CD14-positive monocyte (primary cell): ENCODE measurements around the gene AMDHD2. TPM values are rescaled to one million over a fixed set of nuclear protein-coding genes. Genes with fewer than 3 reads are reported as not detected.
"Not testable (repeated sequence)": the region's sequence is repeated elsewhere in the genome, so short reads cannot be mapped to it uniquely, and the experiment has no call there.

Experiments
- DNase-seq, 3 donors: peaks; one replicate each; pipeline ENCODE4 v3.0.0-alpha.2; 2011 to 2022
- H2AFZ ChIP-seq: 2 replicates; pipeline ENCODE4 v1.6.0; 2012; ENCODE audit warnings: mild to moderate bottlenecking, low read depth, low read length, inconsistent platforms; ENCODE audit not compliant: insufficient read depth, poor library complexity, severe bottlenecking
- H3K27ac ChIP-seq, 2 donors: 1 replicate in 1 of 2; 2 replicates in 1 of 2; pipeline ENCODE4 v1.5.1; 2012 to 2013; ENCODE audit warnings: low read length in 2 of 2, control low read depth in 1 of 2, inconsistent platforms in 1 of 2, low read depth in 1 of 2, mild to moderate bottlenecking in 1 of 2
- H3K27me3 ChIP-seq, 2 donors: one replicate each; pipeline versions ENCODE4 v1.6.0 to v1.6.1; 2011 to 2013; ENCODE audit warnings: low read length in 2 of 2; ENCODE audit not compliant: control insufficient read depth in 2 of 2, insufficient read depth in 2 of 2
- H3K36me3 ChIP-seq, 2 donors: replicated peaks in 1 of 2; 1 replicate in 1 of 2; 2 replicates in 1 of 2; pipeline versions ENCODE4 v1.5.1 to v1.6.1; 2012 to 2013; ENCODE audit warnings: low read length in 2 of 2, control low read depth in 1 of 2, inconsistent platforms in 1 of 2, mild to moderate bottlenecking in 1 of 2; ENCODE audit not compliant: insufficient read depth in 2 of 2, control insufficient read depth in 1 of 2
- H3K4me1 ChIP-seq, 2 donors: 1 replicate in 1 of 2; 2 replicates in 1 of 2; pipeline versions ENCODE4 v1.5.1 to v1.6.1; 2012 to 2013; ENCODE audit warnings: low read length in 2 of 2, control low read depth in 1 of 2, inconsistent platforms in 1 of 2, mild to moderate bottlenecking in 1 of 2, moderate library complexity in 1 of 2; ENCODE audit not compliant: insufficient read depth in 2 of 2, control insufficient read depth in 1 of 2
- H3K4me2 ChIP-seq: replicated peaks from 2 replicates; pipeline ENCODE3; 2012; ENCODE audit warnings: low read length, moderate library complexity, mild to moderate bottlenecking; ENCODE audit not compliant: poor library complexity, severe bottlenecking; ENCODE audit errors: extremely low read depth
- H3K4me3 ChIP-seq, 3 experiments: fragments of 200-600 bp in 1 of 3; sonication (generic) in 1 of 3; replicated peaks in 1 of 3; 1 replicate in 2 of 3; 2 replicates in 1 of 3; pipeline ENCODE4 v1.5.1; 2011 to 2013; ENCODE audit warnings: low read length in 3 of 3, mild to moderate bottlenecking in 3 of 3, control low read depth in 2 of 3, low read depth in 2 of 3, inconsistent platforms in 1 of 3, moderate library complexity in 1 of 3
- H3K79me2 ChIP-seq: 2 replicates; pipeline ENCODE4 v1.6.0; 2012; ENCODE audit warnings: mild to moderate bottlenecking, control low read depth, inconsistent platforms, low read length, moderate library complexity; ENCODE audit not compliant: insufficient read depth
- H3K9ac ChIP-seq: 2 replicates; pipeline ENCODE4 v1.6.0; 2017; ENCODE audit warnings: low read length, mild to moderate bottlenecking; ENCODE audit not compliant: insufficient read depth, poor library complexity, severe bottlenecking
- H3K9me3 ChIP-seq, 2 donors: replicated peaks in 1 of 2; 1 replicate in 1 of 2; 2 replicates in 1 of 2; pipeline versions ENCODE4 v1.5.1 to v1.6.1; 2012 to 2013; ENCODE audit warnings: low read length in 2 of 2, control low read depth in 1 of 2; ENCODE audit not compliant: control insufficient read depth in 1 of 2, insufficient read depth in 1 of 2
- H4K20me1 ChIP-seq: 2 replicates; pipeline ENCODE4 v1.6.0; 2012; ENCODE audit warnings: mild to moderate bottlenecking, low read length, control low read depth, moderate library complexity; ENCODE audit not compliant: insufficient read depth
- H3K27ac Mint-ChIP-seq, 7 donors: one replicate each; pipeline ENCODE4 v1.8.0; 2020; ENCODE audit warnings: mild to moderate bottlenecking in 7 of 7, mixed read lengths in 7 of 7, moderate library complexity in 6 of 7, inconsistent platforms in 2 of 7
- H3K27me3 Mint-ChIP-seq, 3 donors: one replicate each; pipeline ENCODE4 v1.8.0; 2021 to 2022; ENCODE audit warnings: low read depth in 3 of 3, mild to moderate bottlenecking in 3 of 3, mixed read lengths in 3 of 3, moderate library complexity in 3 of 3, inconsistent platforms in 1 of 3
- H3K36me3 Mint-ChIP-seq, 2 donors: one replicate each; pipeline ENCODE4 v1.8.0; 2020; ENCODE audit warnings: mixed read lengths in 2 of 2, inconsistent platforms in 1 of 2, mild to moderate bottlenecking in 1 of 2
- H3K4me1 Mint-ChIP-seq: one replicate; pipeline ENCODE4 v1.8.0; 2020; ENCODE audit warnings: mild to moderate bottlenecking, mixed read lengths
- H3K4me3 Mint-ChIP-seq, 2 donors: one replicate each; pipeline ENCODE4 v1.8.0; 2020; ENCODE audit warnings: mild to moderate bottlenecking in 2 of 2, mixed read lengths in 2 of 2, moderate library complexity in 1 of 2
- H3K9me3 Mint-ChIP-seq, 7 donors: one replicate each; pipeline ENCODE4 v1.8.0; 2020 to 2022; ENCODE audit warnings: mixed read lengths in 7 of 7, mild to moderate bottlenecking in 6 of 7, moderate library complexity in 6 of 7, inconsistent platforms in 2 of 7
- CTCF ChIP-seq: fragments of 200-600 bp; IDR thresholded peaks from one replicate; pipeline ENCODE4 v1.8.0; 2022; ENCODE audit warnings: antibody characterized with exemption, mild to moderate bottlenecking
- WGBS: methylation state at CpG from one replicate; pipeline ENCODE4 v1.1.5; 2013; ENCODE audit warnings: missing lambda C conversion rate; ENCODE audit not compliant: insufficient coverage; 5-methylcytosine and 5-hydroxymethylcytosine counted together
- intact Hi-C, 2 donors: fragments of 100-400 bp; cut with micrococcal nuclease; formaldehyde crosslinking; loops; one replicate each; pipeline versions ENCODE4 v1.15.0 to v1.15.1; 2023
- polyA plus RNA-seq, 3 donors: library from polyadenylated mRNA; depleted of rRNA in 1 of 3; unstranded in 2 of 3; stranded (reverse) in 1 of 3; fragments of 300-500 nt in 2 of 3; fragments of >200 nt in 1 of 3; fragmentation: Illumina TruSeq in 2 of 3; gene quantifications; 1 replicate in 2 of 3; 2 replicates in 1 of 3; pipeline ENCODE4 v1.2.3, GENCODE V29; 2012 to 2021

AMDHD2 gene
- polyA plus RNA-seq, 3 donors: 6.9 to 57.8 (median 8.4) TPM

GRCh38 chr16:2478279-2478678, 41.9 kb upstream of the AMDHD2 start:
- peak overlapping the region in 1 of 7 donors; percentile 24 for H3K27ac Mint-ChIP-seq
- no peak overlapping the region for H2AFZ ChIP-seq
- no peak overlapping the region for H3K4me3 Mint-ChIP-seq
- H3K36me3 Mint-ChIP-seq: peaks cover 9 to 41% of the 10 kb centered on the region in 2 donors
- peaks cover under 1 to 2% of the 10 kb centered on the region in 2 donors for H3K27me3 ChIP-seq
- H3K27me3 Mint-ChIP-seq: peaks cover 3 to 4% (median 3%) of the 10 kb centered on the region in 3 donors
- H3K4me3 ChIP-seq: no peak overlapping the region
- peaks cover 0 to 2% (median 0%) of the 10 kb centered on the region in 7 donors for H3K9me3 Mint-ChIP-seq
- 64% methylated on average over 8 of the region's 8 CpGs for WGBS
- H4K20me1 ChIP-seq: peaks cover 26% of the 10 kb centered on the region
- peaks cover 14 to 42% of the 10 kb centered on the region in 2 donors for H3K4me1 ChIP-seq
- H3K4me1 Mint-ChIP-seq: peaks cover 46% of the 10 kb centered on the region
- H3K27ac ChIP-seq: no peak overlapping the region
- H3K9me3 ChIP-seq: no peaks in the 10 kb centered on the region
- H3K36me3 ChIP-seq: no peaks in the 10 kb centered on the region
- no peak for TF ChIP-seq CTCF
- no peak overlapping the region for H3K9ac ChIP-seq
- H3K4me2 ChIP-seq: no peak overlapping the region
- intact Hi-C loops: loop anchor here in 1 of 2 donors (10.0 kb wide), 1 partner anchor 53 kb away; the partner anchor contains the start of gene CCNF
- H3K79me2 ChIP-seq: peaks cover 83% of the 10 kb centered on the region
- no peak for DNase-seq

DNA sequence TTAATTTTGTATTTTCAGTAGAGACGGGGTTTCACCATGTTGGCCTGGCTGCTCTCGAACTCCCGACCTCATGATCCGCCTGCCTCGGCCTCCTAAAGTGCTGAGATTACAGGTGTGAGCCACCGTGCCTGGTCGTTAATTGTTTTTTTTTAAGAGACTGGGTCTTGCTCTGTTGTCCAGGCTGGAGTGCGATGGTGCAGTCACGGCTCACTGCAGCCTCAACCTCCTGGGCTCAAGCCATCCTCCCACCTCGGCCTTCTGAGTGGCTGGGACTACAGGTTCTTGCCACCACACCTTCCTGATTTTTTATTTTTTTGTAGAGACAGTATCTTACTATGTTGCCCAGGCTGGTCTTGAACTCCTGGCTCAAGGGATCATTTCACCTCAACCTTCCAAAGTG, 40.2 kb upstream of the AMDHD2 start:
- Mint-ChIP-seq H3K36me3 (peaks cover 9 to 46% of the 10 kb centered on the region in 2 donors), H3K27ac (peak overlapping the region in 2 of 7 donors; percentile 4 to 40), H3K4me1 (peaks cover 47% of the 10 kb centered on the region)
- not testable (repeated sequence) for H3K27me3 ChIP-seq, H3K36me3 ChIP-seq, H3K4me2 ChIP-seq, H2AFZ ChIP-seq, H3K27ac ChIP-seq, H3K9ac ChIP-seq, H3K27me3 Mint-ChIP-seq, DNase-seq, H3K9me3 ChIP-seq, H3K4me3 Mint-ChIP-seq, H3K4me3 ChIP-seq, H3K9me3 Mint-ChIP-seq
- Histone ChIP-seq H3K79me2 (peaks cover 79% of the 10 kb centered on the region), H3K4me1 (peaks cover 8 to 26% of the 10 kb centered on the region in 2 donors), H4K20me1 (peaks cover 24% of the 10 kb centered on the region)
- intact Hi-C loops: loop anchor here in 1 of 2 donors (10.0 kb wide), 1 partner anchor 55 kb away; the partner anchor contains the start of gene CCNF
- 93% methylated on average over 8 of the region's 10 CpGs for WGBS
